WTC11 (cell line): Measurements from ENCODE around the gene NOS1.

Experiments used
- ATF1 ChIP-seq: sonication (generic); formaldehyde crosslinking; IDR thresholded peaks from 2 replicates; pipeline ENCODE4 v1.8.1; 2023; ENCODE audit warnings: mild to moderate bottlenecking, moderate library complexity, missing genetic modification reagents
- ATF3 ChIP-seq: sonication (generic); formaldehyde crosslinking; conservative IDR thresholded peaks from 2 replicates; pipeline ENCODE4 v1.8.1; 2022; ENCODE audit warnings: mild to moderate bottlenecking, missing genetic modification reagents
- CBFB ChIP-seq: sonication (generic); formaldehyde crosslinking; IDR thresholded peaks from 2 replicates; pipeline ENCODE4 v1.8.1; 2022; ENCODE audit warnings: mild to moderate bottlenecking, low read depth, missing genetic modification reagents
- CREB1 ChIP-seq: sonication (generic); formaldehyde crosslinking; IDR thresholded peaks from 2 replicates; pipeline ENCODE4 v1.8.0; 2023; ENCODE audit warnings: mild to moderate bottlenecking, missing genetic modification reagents
- CTCF ChIP-seq: fragments of 200-600 bp; IDR thresholded peaks from 2 replicates; pipeline ENCODE4 v1.8.0; 2022; ENCODE audit warnings: antibody characterized with exemption
- ETV6 ChIP-seq: sonication (generic); formaldehyde crosslinking; IDR thresholded peaks from 2 replicates; pipeline ENCODE4 v1.8.1; 2022; ENCODE audit warnings: mild to moderate bottlenecking, missing genetic modification reagents
- FOXJ3 ChIP-seq: sonication (generic); formaldehyde crosslinking; IDR thresholded peaks from 2 replicates; pipeline ENCODE4 v1.9.0; 2021; ENCODE audit warnings: missing genetic modification reagents, mild to moderate bottlenecking, borderline replicate concordance
- GABPB1 ChIP-seq: sonication (generic); formaldehyde crosslinking; IDR thresholded peaks from 2 replicates; pipeline ENCODE4 v1.8.1; 2023; ENCODE audit warnings: mild to moderate bottlenecking, missing genetic modification reagents
- JAZF1 ChIP-seq: fragments of 250-450 bp; sonication (Bioruptor Pico); IDR thresholded peaks from 2 replicates; pipeline ENCODE4 v1.9.0; 2021; ENCODE audit warnings: moderate library complexity, mild to moderate bottlenecking, inconsistent platforms
- NR2C2 ChIP-seq: sonication (generic); formaldehyde crosslinking; IDR thresholded peaks from 2 replicates; pipeline ENCODE4 v1.8.0; 2022; ENCODE audit warnings: mild to moderate bottlenecking, missing genetic modification reagents
- NR3C1 ChIP-seq: sonication (generic); formaldehyde crosslinking; conservative IDR thresholded peaks from 2 replicates; pipeline ENCODE4 v1.8.1; 2023; ENCODE audit warnings: low read depth, mild to moderate bottlenecking, missing genetic modification reagents
- SP1 ChIP-seq: sonication (generic); formaldehyde crosslinking; conservative IDR thresholded peaks from 2 replicates; pipeline ENCODE4 v1.8.1; 2022; ENCODE audit warnings: missing genetic modification reagents
- TF ChIP-seq, protein P1 (sequence below): sonication (generic); formaldehyde crosslinking; IDR thresholded peaks from 2 replicates; pipeline ENCODE4 v1.8.0; 2022; ENCODE audit warnings: mild to moderate bottlenecking, missing genetic modification reagents
- TF ChIP-seq, protein P2 (sequence below): sonication (generic); formaldehyde crosslinking; IDR thresholded peaks from 2 replicates; pipeline ENCODE4 v1.8.1; 2023; ENCODE audit warnings: mild to moderate bottlenecking, missing genetic modification reagents, moderate library complexity

DNA sequence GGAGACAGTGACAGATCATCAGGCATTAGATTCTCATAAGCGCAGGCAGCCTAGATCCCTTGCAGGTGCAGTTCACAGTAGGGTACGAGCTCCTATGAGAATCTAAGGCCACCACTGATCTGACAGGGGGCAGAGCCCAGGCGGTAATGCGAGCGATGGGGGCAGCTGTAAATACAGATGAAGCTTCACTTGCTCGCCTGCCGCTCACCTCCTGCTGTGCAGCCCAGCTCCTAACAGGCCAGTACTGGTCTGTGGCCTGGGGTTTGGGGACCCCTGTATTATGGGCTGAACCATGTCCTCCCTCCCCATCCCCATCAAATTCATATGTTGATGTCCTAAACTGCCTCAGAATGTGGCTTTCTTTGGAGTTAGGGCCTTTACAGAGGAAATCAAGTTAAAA, 63.2 kb downstream of the NOS1 start:
- no peak for TF ChIP-seq ATF1
- TF ChIP-seq CTCF = no peak
- TF ChIP-seq, protein P1, sequence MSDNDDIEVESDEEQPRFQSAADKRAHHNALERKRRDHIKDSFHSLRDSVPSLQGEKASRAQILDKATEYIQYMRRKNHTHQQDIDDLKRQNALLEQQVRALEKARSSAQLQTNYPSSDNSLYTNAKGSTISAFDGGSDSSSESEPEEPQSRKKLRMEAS = no peak
- TF ChIP-seq ETV6 (CRISPR knock-in tag) = no peak
- no peak for TF ChIP-seq SP1 (CRISPR knock-in tag)
- TF ChIP-seq CBFB (CRISPR knock-in tag) = no peak
- no peak for TF ChIP-seq JAZF1
- TF ChIP-seq ATF3 (CRISPR knock-in tag) = no peak
- TF ChIP-seq, protein P2, sequence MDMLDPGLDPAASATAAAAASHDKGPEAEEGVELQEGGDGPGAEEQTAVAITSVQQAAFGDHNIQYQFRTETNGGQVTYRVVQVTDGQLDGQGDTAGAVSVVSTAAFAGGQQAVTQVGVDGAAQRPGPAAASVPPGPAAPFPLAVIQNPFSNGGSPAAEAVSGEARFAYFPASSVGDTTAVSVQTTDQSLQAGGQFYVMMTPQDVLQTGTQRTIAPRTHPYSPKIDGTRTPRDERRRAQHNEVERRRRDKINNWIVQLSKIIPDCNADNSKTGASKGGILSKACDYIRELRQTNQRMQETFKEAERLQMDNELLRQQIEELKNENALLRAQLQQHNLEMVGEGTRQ (CRISPR knock-in tag) = no peak
- TF ChIP-seq FOXJ3 (CRISPR knock-in tag) = no peak
- no peak for TF ChIP-seq CREB1
- TF ChIP-seq GABPB1 (CRISPR knock-in tag) = no peak
- TF ChIP-seq NR3C1 (CRISPR knock-in tag) = no peak
- no peak for TF ChIP-seq NR2C2
